ENCODE measurements around the gene EEF2. TPM values are rescaled to one million over a fixed set of nuclear protein-coding genes. Genes with fewer than 3 reads are reported as not detected.
"Not testable (repeated sequence)": the region's sequence is repeated elsewhere in the genome, so short reads cannot be mapped to it uniquely, and the experiment has no call there.

Gene EEF2
- total RNA-seq, 2 experiments from 2014 or later: 1,633 to 3,507 TPM

- CTCF ChIA-PET (ENCODE audit: unreplicated experiment): no interaction called here
- no TSS peak for BruUV-seq (replicated peaks)
- no peaks in the 10 kb centered on the region for H3K9me3 ChIP-seq (ENCODE audit: low read length)
- intact Hi-C loops (cut with micrococcal nuclease; ENCODE audit: unreplicated experiment): no loop called here
- POLR2A ChIA-PET: no interaction called here
- no peaks in the 10 kb centered on the region for H3K79me2 ChIP-seq (ENCODE audit: insufficient read depth, low read depth, low read length)
- no peak overlapping the region for H3K4me2 ChIP-seq (ENCODE audit: low read length)
- no peak overlapping the region for H2AFZ ChIP-seq (ENCODE audit: low read length)
- no peak overlapping the region for H3K27ac ChIP-seq (ENCODE audit: low read depth, low read length, poor library complexity, severe bottlenecking)
- H3K4me1 ChIP-seq (ENCODE audit: insufficient read depth, low read length, poor library complexity, severe bottlenecking): no peaks in the 10 kb centered on the region
- TF ChIP-seq EZH2phosphoT487 (IDR thresholded peaks at IDR 0.05; ENCODE audit: borderline replicate concordance, low read depth, low read length) (no peak), CTCF (conservative IDR thresholded peaks at IDR 0.05; ENCODE audit: low read length) (no peak)
- no peaks in the 10 kb centered on the region for H3K9me2 ChIP-seq (ENCODE audit: insufficient read depth, low read length)
- DNase-seq (ENCODE audit: low spot score): no peak
- H3K4me3 ChIP-seq (ENCODE audit: low read depth, low read length, poor library complexity, severe bottlenecking): no peak overlapping the region
- H4K20me1 ChIP-seq (ENCODE audit: insufficient read depth, low read length): no peaks in the 10 kb centered on the region
- H3K36me3 ChIP-seq (ENCODE audit: insufficient read depth, low read length): peaks cover 49% of the 10 kb centered on the region
Observed at GRCh38 chr19:3958836-3959765, 26.2 kb downstream of the EEF2 start.

GRCh38 chr19:3955688-3956087 is 29.6 kb downstream of the EEF2 start:
- no peak overlapping the region for H3K27ac ChIP-seq (ENCODE audit: low read depth, low read length, poor library complexity, severe bottlenecking)
- H3K9me3 ChIP-seq (ENCODE audit: low read length): no peaks in the 10 kb centered on the region
- DNase-seq (ENCODE audit: low spot score): no peak
- ChIA-PET POLR2A (no interaction called here), CTCF (ENCODE audit: unreplicated experiment) (no interaction called here)
- H3K36me3 ChIP-seq (ENCODE audit: insufficient read depth, low read length): peaks cover 30% of the 10 kb centered on the region
- no peak overlapping the region for H3K4me2 ChIP-seq (ENCODE audit: low read length)
- no peaks in the 10 kb centered on the region for H3K4me1 ChIP-seq (ENCODE audit: insufficient read depth, low read length, poor library complexity, severe bottlenecking)
- H4K20me1 ChIP-seq (ENCODE audit: insufficient read depth, low read length): no peaks in the 10 kb centered on the region
- no peaks in the 10 kb centered on the region for H3K9me2 ChIP-seq (ENCODE audit: insufficient read depth, low read length)
- no TSS peak for BruUV-seq (replicated peaks)
- no peak overlapping the region for H2AFZ ChIP-seq (ENCODE audit: low read length)
- no peak for TF ChIP-seq CTCF (conservative IDR thresholded peaks at IDR 0.05; ENCODE audit: low read length)
- TF ChIP-seq EZH2phosphoT487 (IDR thresholded peaks at IDR 0.05; ENCODE audit: borderline replicate concordance, low read depth, low read length): no peak
- H3K4me3 ChIP-seq (ENCODE audit: low read depth, low read length, poor library complexity, severe bottlenecking): no peak overlapping the region
- intact Hi-C loops (cut with micrococcal nuclease; ENCODE audit: unreplicated experiment): no loop called here
- H3K79me2 ChIP-seq (ENCODE audit: insufficient read depth, low read depth, low read length): no peaks in the 10 kb centered on the region

GRCh38 chr19:3955276-3955675 is 30.0 kb downstream of the EEF2 start:
- H2AFZ ChIP-seq (ENCODE audit: low read length); H3K4me2 ChIP-seq (ENCODE audit: low read length); H3K4me3 ChIP-seq (ENCODE audit: low read depth, low read length, poor library complexity, severe bottlenecking); DNase-seq (ENCODE audit: low spot score); H4K20me1 ChIP-seq (ENCODE audit: insufficient read depth, low read length); H3K27ac ChIP-seq (ENCODE audit: low read depth, low read length, poor library complexity, severe bottlenecking); BruUV-seq (replicated peaks); POLR2A ChIA-PET; H3K4me1 ChIP-seq (ENCODE audit: insufficient read depth, low read length, poor library complexity, severe bottlenecking); H3K9me3 ChIP-seq (ENCODE audit: low read length); H3K9me2 ChIP-seq (ENCODE audit: insufficient read depth, low read length); H3K79me2 ChIP-seq (ENCODE audit: insufficient read depth, low read depth, low read length); intact Hi-C loops (cut with micrococcal nuclease; ENCODE audit: unreplicated experiment); CTCF ChIA-PET (ENCODE audit: unreplicated experiment): not testable (repeated sequence)
- H3K36me3 ChIP-seq (ENCODE audit: insufficient read depth, low read length): peaks cover 29% of the 10 kb centered on the region
